ENCODE results near the gene ANO9. TPM values are rescaled to one million over a fixed set of nuclear protein-coding genes. Genes with fewer than 3 reads are reported as not detected.
A peak's percentile ranks its signal among the peaks of the same experiment; 100 is the strongest.

ANO9 gene
- total RNA-seq, 1 donor from 2014 or later = 31.0 TPM

GRCh38 chr11:406796-407650 is 34.8 kb downstream of the ANO9 start:
- H3K36me3 Mint-ChIP-seq (ENCODE audit: insufficient read depth) = peaks cover 4% of the 10 kb centered on the region
- no peaks in the 10 kb centered on the region for H3K27me3 Mint-ChIP-seq
- no peak overlapping the region for H3K27ac Mint-ChIP-seq
- H3K9me3 Mint-ChIP-seq (ENCODE audit: low read depth) = no peaks in the 10 kb centered on the region
- H3K4me1 Mint-ChIP-seq (ENCODE audit: low read depth) = peaks cover 3% of the 10 kb centered on the region
- no peak overlapping the region for H3K4me3 Mint-ChIP-seq (ENCODE audit: low read depth)
- TF ChIP-seq, protein P1, sequence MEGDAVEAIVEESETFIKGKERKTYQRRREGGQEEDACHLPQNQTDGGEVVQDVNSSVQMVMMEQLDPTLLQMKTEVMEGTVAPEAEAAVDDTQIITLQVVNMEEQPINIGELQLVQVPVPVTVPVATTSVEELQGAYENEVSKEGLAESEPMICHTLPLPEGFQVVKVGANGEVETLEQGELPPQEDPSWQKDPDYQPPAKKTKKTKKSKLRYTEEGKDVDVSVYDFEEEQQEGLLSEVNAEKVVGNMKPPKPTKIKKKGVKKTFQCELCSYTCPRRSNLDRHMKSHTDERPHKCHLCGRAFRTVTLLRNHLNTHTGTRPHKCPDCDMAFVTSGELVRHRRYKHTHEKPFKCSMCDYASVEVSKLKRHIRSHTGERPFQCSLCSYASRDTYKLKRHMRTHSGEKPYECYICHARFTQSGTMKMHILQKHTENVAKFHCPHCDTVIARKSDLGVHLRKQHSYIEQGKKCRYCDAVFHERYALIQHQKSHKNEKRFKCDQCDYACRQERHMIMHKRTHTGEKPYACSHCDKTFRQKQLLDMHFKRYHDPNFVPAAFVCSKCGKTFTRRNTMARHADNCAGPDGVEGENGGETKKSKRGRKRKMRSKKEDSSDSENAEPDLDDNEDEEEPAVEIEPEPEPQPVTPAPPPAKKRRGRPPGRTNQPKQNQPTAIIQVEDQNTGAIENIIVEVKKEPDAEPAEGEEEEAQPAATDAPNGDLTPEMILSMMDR (IDR thresholded peaks at IDR 0.05; ENCODE audit: unreplicated experiment) = no peak
- no peak for DNase-seq (ENCODE audit: low spot score, unreplicated experiment)

GRCh38 chr11:405954-406795 is 35.6 kb downstream of the ANO9 start:
- TF ChIP-seq, protein P1 (IDR thresholded peaks at IDR 0.05; ENCODE audit: unreplicated experiment) = no peak
- DNase-seq (ENCODE audit: low spot score, unreplicated experiment) = no peak
- Mint-ChIP-seq H3K27me3 (no peaks in the 10 kb centered on the region), H3K9me3 (ENCODE audit: low read depth) (no peaks in the 10 kb centered on the region), H3K27ac (peak overlapping the region; percentile 64), H3K4me3 (ENCODE audit: low read depth) (no peak overlapping the region), H3K4me1 (ENCODE audit: low read depth) (peaks cover 3% of the 10 kb centered on the region), H3K36me3 (ENCODE audit: insufficient read depth) (peaks cover 4% of the 10 kb centered on the region)

DNA sequence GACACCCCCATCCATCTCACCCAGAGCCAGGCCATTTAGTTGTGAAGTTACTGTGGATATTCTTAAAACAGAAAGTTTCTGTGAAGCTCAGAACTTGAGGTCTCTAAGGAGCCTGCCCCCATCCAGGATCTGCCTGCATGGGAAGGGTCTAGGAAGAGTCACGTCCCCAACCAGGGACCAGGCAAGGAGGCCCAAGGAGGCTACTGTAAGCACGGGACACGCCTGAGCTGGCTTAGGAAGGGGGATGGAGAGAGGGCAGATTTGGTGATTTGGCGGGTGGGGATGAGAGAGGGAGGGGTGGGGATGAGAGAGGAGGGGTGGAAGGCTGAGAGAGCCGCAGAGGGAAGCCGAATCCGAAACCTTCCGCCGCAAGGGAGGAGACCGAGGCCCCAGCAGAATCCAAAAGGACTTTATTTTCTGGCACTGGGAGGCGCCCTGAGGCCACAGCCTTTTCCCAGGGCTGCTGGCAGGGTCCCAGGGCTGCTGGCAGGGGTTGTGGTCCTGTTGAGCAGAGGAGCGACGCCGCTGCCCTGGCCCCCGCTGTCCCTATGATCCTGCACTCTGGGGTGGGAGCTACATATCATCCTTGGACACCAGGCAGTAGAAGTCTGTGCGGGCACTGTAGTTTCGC is 36.4 kb downstream of the ANO9 start:
- Mint-ChIP-seq H3K9me3 (ENCODE audit: low read depth) (no peaks in the 10 kb centered on the region), H3K27me3 (no peaks in the 10 kb centered on the region), H3K4me1 (ENCODE audit: low read depth) (peaks cover 3% of the 10 kb centered on the region), H3K27ac (peak overlapping the region; percentile 64), H3K36me3 (ENCODE audit: insufficient read depth) (peaks cover 4% of the 10 kb centered on the region), H3K4me3 (ENCODE audit: low read depth) (no peak overlapping the region)
- TF ChIP-seq, protein P1 (IDR thresholded peaks at IDR 0.05; ENCODE audit: unreplicated experiment) = no peak
- no peak for DNase-seq (ENCODE audit: low spot score, unreplicated experiment)

DNA sequence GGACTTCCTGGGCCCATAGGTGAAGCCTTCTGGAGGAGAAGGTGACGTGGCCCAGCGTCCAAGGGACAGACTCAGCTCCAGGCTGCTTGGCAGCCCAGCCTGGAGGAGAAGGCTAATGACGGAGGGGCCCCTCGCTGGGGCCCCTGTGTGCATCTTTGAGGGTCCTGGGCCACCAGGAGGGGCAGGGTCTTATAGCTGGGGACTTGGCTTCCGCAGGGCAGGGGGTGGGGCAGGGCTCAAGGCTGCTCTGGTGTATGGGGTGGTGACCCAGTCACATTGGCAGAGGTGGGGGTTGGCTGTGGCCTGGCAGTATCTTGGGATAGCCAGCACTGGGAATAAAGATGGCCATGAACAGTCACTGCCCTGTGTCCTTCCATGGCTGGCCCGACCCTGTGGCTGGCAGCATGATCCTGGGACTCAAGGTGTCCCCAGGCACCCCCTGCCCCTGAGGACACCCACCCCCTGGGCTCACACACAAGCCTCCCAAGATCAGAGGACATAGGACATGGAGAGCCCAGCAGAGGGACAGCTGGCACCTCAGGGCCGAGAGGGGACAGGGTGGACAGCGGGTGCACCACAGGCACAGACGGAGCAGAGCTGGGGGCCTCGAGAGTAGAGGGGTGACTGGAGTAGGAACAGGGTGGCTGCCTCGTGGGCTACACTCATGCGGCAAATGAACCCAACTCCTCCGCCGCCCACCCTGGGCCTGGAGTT is 37.1 kb downstream of the ANO9 start:
- Mint-ChIP-seq H3K36me3 (ENCODE audit: insufficient read depth) (peaks cover 6% of the 10 kb centered on the region), H3K4me1 (ENCODE audit: low read depth) (peaks cover under 1% of the 10 kb centered on the region), H3K4me3 (ENCODE audit: low read depth) (no peak overlapping the region), H3K27me3 (no peaks in the 10 kb centered on the region), H3K27ac (no peak overlapping the region), H3K9me3 (ENCODE audit: low read depth) (no peaks in the 10 kb centered on the region)
- no peak for DNase-seq (ENCODE audit: low spot score, unreplicated experiment)
- TF ChIP-seq, protein P1 (IDR thresholded peaks at IDR 0.05; ENCODE audit: unreplicated experiment) = no peak

Measured in progenitor cell of endocrine pancreas (in vitro differentiated cells).